Prostate gland (tissue), 2 donors: ENCODE measurements around the gene UPF2. TPM values are rescaled to one million over a fixed set of nuclear protein-coding genes. Genes with fewer than 3 reads are reported as not detected.

Source experiments
- DNase-seq: peaks from one replicate; pipeline ENCODE4 v3.0.0-alpha.2; 2019; ENCODE audit warnings: low spot score
- H3K27ac ChIP-seq, 2 donors: fragments of 200-600 bp; sonication (generic); 2 replicates each; pipeline ENCODE4 v1.5.1; 2017 to 2019
- H3K27me3 ChIP-seq: fragments of 200-600 bp; sonication (generic); replicated peaks from 2 replicates; pipeline ENCODE4 v1.5.1; 2019; ENCODE audit not compliant: insufficient read depth
- H3K36me3 ChIP-seq, 2 donors: fragments of 200-600 bp; sonication (generic); 1 replicate in 1 of 2; 2 replicates in 1 of 2; pipeline versions ENCODE4 v1.5.1 to v1.8.1; 2017 to 2019
- H3K4me1 ChIP-seq: fragments of 200-600 bp; sonication (generic); replicated peaks from 2 replicates; pipeline ENCODE4 v1.5.1; 2019
- H3K4me3 ChIP-seq, 2 donors: fragments of 200-600 bp; sonication (generic); 2 replicates each; pipeline ENCODE4 v1.5.1; 2017 to 2019
- H3K9me3 ChIP-seq: fragments of 200-600 bp; sonication (generic); 2 replicates; pipeline ENCODE4 v1.5.1; 2017
- POLR2A ChIP-seq: fragments of 450-650 bp; IDR thresholded peaks from one replicate; pipeline ENCODE4 v1.6.1; 2016; ENCODE audit warnings: antibody characterized with exemption, mild to moderate bottlenecking
- POLR2AphosphoS5 ChIP-seq: sonication (generic); formaldehyde crosslinking; IDR thresholded peaks from one replicate; pipeline ENCODE4 v1.6.1; 2017; ENCODE audit warnings: antibody characterized with exemption
- WGBS: methylation state at CpG from one replicate; pipeline ENCODE4 v1.1.5; 2018; 5-methylcytosine and 5-hydroxymethylcytosine counted together
- intact Hi-C: fragments of 100-400 bp; cut with DNase I; formaldehyde crosslinking; loops from one replicate; pipeline ENCODE4 v1.14.2; 2022
- total RNA-seq, 2 donors: library from RNA; depleted of rRNA; stranded (reverse); fragments of >200 nt; gene quantifications; one replicate each; pipeline ENCODE4 v1.1.0, GENCODE V29; 2016
- TF ChIP-seq, protein P1 (sequence below), 4 experiments: fragments of 200-600 bp in 2 of 4; fragments of 450-650 bp in 2 of 4; sonication (generic) in 2 of 4; IDR thresholded peaks; 1 replicate in 3 of 4; 2 replicates in 1 of 4; pipeline ENCODE4 v1.5.1; 2016 to 2019; ENCODE audit warnings: antibody characterized with exemption in 4 of 4, mild to moderate bottlenecking in 2 of 4, moderate library complexity in 2 of 4

UPF2 gene
- total RNA-seq, 2 donors from 2014 or later = 21.4 to 31.7 TPM

DNA sequence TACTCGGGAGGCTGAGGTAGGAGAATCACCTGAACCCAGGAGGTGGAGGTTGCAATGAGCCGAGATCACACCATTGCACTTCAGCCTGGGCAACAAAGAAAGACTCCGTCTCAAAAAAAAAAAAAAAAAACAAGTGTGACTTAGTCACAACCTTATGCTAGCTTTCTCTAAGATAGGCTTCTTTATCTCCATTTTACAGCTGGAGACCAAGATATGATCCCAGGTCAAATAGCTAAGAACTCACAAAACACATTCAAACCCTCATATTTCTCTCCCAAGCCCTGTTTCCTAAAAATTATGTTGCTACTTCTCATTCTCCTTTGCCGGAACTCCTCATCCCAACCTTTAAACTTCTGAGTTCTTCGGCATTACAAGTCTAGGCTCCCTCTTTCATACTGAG, 13.1 kb upstream of the UPF2 start:
- intact Hi-C loops = no loop called here
- H3K27ac ChIP-seq = no peak overlapping the region
- no peaks in the 10 kb centered on the region for H3K4me1 ChIP-seq
- no peaks in the 10 kb centered on the region for H3K9me3 ChIP-seq
- H3K36me3 ChIP-seq = no peaks in the 10 kb centered on the region
- WGBS = 95% methylated on average over 5 of the region's 5 CpGs
- H3K4me3 ChIP-seq = no peak overlapping the region
- no peak for DNase-seq
- no peaks in the 10 kb centered on the region for H3K27me3 ChIP-seq
- TF ChIP-seq POLR2A (no peak), POLR2AphosphoS5 (no peak)
- TF ChIP-seq, protein P1, sequence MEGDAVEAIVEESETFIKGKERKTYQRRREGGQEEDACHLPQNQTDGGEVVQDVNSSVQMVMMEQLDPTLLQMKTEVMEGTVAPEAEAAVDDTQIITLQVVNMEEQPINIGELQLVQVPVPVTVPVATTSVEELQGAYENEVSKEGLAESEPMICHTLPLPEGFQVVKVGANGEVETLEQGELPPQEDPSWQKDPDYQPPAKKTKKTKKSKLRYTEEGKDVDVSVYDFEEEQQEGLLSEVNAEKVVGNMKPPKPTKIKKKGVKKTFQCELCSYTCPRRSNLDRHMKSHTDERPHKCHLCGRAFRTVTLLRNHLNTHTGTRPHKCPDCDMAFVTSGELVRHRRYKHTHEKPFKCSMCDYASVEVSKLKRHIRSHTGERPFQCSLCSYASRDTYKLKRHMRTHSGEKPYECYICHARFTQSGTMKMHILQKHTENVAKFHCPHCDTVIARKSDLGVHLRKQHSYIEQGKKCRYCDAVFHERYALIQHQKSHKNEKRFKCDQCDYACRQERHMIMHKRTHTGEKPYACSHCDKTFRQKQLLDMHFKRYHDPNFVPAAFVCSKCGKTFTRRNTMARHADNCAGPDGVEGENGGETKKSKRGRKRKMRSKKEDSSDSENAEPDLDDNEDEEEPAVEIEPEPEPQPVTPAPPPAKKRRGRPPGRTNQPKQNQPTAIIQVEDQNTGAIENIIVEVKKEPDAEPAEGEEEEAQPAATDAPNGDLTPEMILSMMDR (IDR thresholded peaks at IDR 0.05) = no peak

GRCh38 chr10:12051241-12051640, 8.6 kb upstream of the UPF2 start:
- H3K9me3 ChIP-seq = no peaks in the 10 kb centered on the region
- H3K4me3 ChIP-seq = no peak overlapping the region
- 60% methylated on average over 4 of the region's 4 CpGs for WGBS
- no peaks in the 10 kb centered on the region for H3K36me3 ChIP-seq
- no peaks in the 10 kb centered on the region for H3K4me1 ChIP-seq
- intact Hi-C loops = no loop called here
- H3K27me3 ChIP-seq = no peaks in the 10 kb centered on the region
- no peak overlapping the region for H3K27ac ChIP-seq
- TF ChIP-seq POLR2AphosphoS5 (no peak), POLR2A (no peak)
- TF ChIP-seq, protein P1 (IDR thresholded peaks at IDR 0.05) = no peak
- no peak for DNase-seq

- Histone ChIP-seq H3K9me3 (no peaks in the 10 kb centered on the region), H3K27ac (no peak overlapping the region), H3K4me3 (no peak overlapping the region), H3K4me1 (no peaks in the 10 kb centered on the region), H3K36me3 (no peaks in the 10 kb centered on the region), H3K27me3 (no peaks in the 10 kb centered on the region)
- TF ChIP-seq, protein P1 (IDR thresholded peaks at IDR 0.05) = no peak
- no peak for TF ChIP-seq POLR2AphosphoS5
- TF ChIP-seq POLR2A = no peak
- DNase-seq = no peak
- intact Hi-C loops = no loop called here
Observed at GRCh38 chr10:12050528-12050927, 7.9 kb upstream of the UPF2 start.

DNA sequence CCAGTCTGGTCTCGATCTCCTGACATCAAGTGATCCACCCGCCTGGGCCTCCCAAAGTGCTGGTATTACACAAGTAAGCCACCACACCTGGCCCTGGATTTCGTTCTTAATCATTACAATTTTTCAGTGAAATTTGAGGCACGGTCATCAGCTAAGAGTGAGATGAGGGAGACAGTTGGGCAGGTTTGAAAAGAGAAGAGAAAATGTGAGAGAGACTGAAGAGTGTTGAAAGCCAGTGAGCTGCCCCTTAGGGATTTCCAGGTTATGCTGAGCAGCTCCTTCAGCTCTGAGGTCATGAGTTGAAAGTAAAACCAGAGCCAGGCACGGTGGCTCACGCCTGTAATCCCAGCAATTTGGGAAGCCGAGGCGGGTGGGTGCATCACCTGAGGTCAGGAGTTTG, 5.9 kb upstream of the UPF2 start:
- Histone ChIP-seq H3K4me1 (no peaks in the 10 kb centered on the region), H3K9me3 (no peaks in the 10 kb centered on the region), H3K36me3 (no peaks in the 10 kb centered on the region), H3K4me3 (no peak overlapping the region), H3K27ac (no peak overlapping the region), H3K27me3 (no peaks in the 10 kb centered on the region)
- intact Hi-C loops = no loop called here
- no peak for DNase-seq
- 83% methylated on average over 8 of the region's 8 CpGs for WGBS
- no peak for TF ChIP-seq POLR2A
- TF ChIP-seq POLR2AphosphoS5 = no peak
- TF ChIP-seq, protein P1 (IDR thresholded peaks at IDR 0.05) = no peak

- Histone ChIP-seq H3K4me1 (no peaks in the 10 kb centered on the region), H3K27ac (no peak overlapping the region), H3K27me3 (no peaks in the 10 kb centered on the region), H3K4me3 (no peak overlapping the region), H3K9me3 (no peaks in the 10 kb centered on the region), H3K36me3 (no peaks in the 10 kb centered on the region)
- no peak for DNase-seq
- intact Hi-C loops = no loop called here
- no peak for TF ChIP-seq POLR2AphosphoS5
- TF ChIP-seq POLR2A = no peak
- TF ChIP-seq, protein P1 (IDR thresholded peaks at IDR 0.05) = no peak
- 81% methylated on average over 5 of the region's 5 CpGs for WGBS
Observed at GRCh38 chr10:12045596-12045995, 3.0 kb upstream of the UPF2 start.
